Measurements from ENCODE around the gene SLC6A2.

DNA sequence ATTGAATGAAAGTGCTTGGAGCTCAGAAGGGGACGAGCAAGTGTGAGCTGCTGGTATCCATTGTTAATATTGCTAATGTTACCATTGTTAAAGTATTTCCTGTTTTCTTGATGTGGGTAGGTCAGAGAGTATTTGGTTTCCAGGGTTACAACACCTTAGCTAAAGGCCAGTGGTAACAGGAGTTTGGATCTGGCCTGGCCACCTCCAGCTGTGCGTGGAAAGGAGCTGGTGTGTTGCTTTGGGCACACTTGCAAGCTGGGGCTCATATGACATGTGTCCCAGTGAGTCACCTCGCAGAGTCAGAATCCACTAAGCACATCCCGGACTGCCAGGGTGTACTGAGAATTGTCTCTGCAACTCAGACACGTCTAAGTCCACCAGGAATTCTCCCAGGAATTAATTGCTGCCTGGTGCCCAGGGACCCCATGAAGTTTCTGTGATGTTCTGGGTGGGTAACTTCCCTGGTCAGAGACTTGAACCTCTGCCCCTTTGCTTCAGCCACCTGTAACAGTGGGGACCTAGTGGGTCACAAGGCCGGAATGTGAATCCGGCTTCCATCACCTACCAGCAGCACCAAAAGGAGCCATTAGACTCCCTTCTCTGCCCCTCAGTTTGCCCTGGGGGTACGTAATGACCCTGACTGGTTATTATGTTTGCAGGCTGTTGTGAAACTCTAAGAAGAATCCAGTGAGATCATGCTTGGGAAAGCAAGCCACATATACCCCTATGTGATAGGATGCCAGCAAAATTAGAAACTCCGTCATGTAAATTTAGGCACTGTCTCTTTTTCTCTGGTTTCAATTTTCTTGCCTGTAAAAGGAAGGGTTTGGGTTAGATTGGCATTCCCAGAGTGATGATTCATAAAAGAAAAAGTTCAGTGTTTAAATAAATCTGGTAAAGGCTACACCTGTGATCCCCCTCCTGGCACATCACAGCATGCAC lies 12.8 kb downstream of the SLC6A2 start:
- no peak for TF ChIP-seq ZFP30 (CRISPR knock-in tag; IDR thresholded peaks at IDR 0.05)
- TF ChIP-seq, protein P1, sequence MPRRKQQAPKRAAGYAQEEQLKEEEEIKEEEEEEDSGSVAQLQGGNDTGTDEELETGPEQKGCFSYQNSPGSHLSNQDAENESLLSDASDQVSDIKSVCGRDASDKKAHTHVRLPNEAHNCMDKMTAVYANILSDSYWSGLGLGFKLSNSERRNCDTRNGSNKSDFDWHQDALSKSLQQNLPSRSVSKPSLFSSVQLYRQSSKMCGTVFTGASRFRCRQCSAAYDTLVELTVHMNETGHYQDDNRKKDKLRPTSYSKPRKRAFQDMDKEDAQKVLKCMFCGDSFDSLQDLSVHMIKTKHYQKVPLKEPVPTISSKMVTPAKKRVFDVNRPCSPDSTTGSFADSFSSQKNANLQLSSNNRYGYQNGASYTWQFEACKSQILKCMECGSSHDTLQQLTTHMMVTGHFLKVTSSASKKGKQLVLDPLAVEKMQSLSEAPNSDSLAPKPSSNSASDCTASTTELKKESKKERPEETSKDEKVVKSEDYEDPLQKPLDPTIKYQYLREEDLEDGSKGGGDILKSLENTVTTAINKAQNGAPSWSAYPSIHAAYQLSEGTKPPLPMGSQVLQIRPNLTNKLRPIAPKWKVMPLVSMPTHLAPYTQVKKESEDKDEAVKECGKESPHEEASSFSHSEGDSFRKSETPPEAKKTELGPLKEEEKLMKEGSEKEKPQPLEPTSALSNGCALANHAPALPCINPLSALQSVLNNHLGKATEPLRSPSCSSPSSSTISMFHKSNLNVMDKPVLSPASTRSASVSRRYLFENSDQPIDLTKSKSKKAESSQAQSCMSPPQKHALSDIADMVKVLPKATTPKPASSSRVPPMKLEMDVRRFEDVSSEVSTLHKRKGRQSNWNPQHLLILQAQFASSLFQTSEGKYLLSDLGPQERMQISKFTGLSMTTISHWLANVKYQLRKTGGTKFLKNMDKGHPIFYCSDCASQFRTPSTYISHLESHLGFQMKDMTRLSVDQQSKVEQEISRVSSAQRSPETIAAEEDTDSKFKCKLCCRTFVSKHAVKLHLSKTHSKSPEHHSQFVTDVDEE (CRISPR knock-in tag; IDR thresholded peaks at IDR 0.05): no peak

Data from SK-N-SH treated with all-trans-retinoic acid at 6 μM for 48 hours (cell line).